ENCODE data around the gene SPTLC2.
A peak's percentile ranks its signal among the peaks of the same experiment; 100 is the strongest.
"Not testable (repeated sequence)": the region's sequence is repeated elsewhere in the genome, so short reads cannot be mapped to it uniquely, and the experiment has no call there.

The SPTLC2 gene

DNA sequence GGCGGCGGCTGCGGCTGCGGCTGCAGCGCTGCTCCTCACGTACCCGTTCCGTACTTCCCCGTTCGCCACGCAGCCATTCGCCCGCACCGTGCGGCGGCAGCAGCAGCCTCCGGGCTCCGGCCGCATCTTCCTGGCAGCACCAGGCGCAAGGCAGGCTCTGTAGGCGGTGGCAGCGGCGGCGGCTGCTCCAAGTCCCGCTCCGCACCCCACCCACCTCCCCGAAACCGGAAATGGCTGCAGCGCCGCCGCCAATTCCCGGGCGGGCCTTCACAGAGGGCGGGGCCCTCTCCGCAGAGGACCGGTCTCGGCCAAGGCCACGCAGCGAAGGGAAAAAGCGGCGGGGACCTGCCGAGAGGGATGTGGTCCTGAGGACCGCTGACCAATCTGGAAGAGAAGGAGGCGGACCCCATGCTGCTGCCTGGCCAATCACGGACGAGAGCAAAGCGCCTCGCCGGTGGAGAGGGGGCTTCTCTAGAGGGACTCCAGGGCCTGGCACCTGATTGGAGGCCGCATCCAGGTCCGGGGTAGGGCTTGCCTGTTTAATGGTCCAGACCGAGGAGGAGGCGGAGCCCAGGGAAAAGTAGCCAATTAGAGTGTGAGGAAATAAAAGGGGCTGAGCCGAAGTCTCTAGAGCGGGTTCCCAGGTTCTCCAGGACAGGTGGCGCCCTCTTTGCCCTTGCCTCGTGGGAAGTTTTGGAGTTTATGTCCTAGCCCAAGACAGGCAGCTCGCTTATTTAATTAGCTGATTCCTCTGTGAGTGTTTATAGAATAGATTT, at the start of gene SPTLC2:
SPTLC2 (minus strand) TSS at position 184 of the 776 bp plus-strand sequence; CDS start at position 126, 58 bp downstream.
- DNase-seq: peak; percentile 95

DNA sequence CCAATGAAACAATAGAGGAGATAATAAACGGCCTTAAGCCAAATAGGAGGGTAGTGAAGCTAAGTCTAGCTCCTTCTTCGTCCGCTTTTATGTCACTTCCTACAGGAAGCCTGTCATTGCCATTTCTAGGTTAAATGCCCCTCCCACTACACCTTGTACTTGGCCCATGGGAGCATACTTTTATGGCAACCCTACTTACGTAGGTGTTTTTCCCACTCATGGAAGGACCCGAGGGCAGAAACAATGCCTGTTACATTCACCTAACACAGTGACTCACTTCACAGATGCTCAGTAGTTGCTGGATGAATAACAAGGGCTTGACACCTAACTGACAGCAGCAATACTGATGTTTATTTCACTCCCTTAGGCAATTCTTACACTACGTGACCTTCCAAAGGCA, 46.9 kb upstream of the SPTLC2 start:
- no peak for DNase-seq

DNA sequence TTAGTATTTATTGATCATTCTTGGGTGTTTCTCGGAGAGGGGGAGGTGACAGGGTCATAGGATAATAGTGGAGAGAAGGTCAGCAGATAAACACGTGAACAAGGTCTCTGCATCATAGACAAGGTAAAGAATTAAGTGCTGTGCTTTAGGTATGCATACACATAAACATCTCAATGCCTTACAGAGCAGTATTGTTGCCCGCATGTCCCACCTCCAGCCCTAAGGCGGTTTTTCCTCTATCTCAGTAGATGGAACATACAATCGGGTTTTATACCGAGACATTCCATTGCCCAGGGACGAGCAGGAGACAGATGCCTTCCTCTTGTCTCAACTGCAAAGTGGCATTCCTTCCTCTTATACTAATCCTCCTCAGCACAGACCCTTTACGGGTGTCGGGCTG, 45.1 kb upstream of the SPTLC2 start:
- DNase-seq: not testable (repeated sequence)

- DNase-seq: peak; percentile 35
Observed at GRCh38 chr14:77660754-77661153, 44.3 kb upstream of the SPTLC2 start.

- no peak for DNase-seq
Observed at GRCh38 chr14:77659831-77660230, 43.4 kb upstream of the SPTLC2 start.

DNA sequence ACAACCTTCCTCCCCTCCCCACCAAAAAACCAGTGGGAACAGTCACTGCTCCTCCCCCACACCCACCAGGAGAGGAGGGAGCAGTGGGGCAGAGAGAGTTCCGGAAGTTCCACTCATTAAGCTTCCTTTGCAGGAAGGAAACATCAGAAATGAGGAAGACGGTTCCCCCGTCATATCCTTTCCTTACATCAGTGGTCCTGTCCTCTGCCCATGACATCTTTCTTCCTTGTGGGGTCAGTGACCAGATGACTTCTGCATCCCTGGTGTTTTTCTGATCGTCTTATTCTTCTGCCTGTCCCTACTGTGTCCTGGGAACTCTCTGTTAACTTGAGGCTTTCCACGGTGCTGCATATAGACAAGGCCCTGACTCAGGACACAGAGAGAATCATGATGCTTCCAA, 40.8 kb upstream of the SPTLC2 start:
- DNase-seq: no peak

- DNase-seq: peak; percentile 22
Observed at GRCh38 chr14:77654001-77654441, 37.6 kb upstream of the SPTLC2 start.

DNA sequence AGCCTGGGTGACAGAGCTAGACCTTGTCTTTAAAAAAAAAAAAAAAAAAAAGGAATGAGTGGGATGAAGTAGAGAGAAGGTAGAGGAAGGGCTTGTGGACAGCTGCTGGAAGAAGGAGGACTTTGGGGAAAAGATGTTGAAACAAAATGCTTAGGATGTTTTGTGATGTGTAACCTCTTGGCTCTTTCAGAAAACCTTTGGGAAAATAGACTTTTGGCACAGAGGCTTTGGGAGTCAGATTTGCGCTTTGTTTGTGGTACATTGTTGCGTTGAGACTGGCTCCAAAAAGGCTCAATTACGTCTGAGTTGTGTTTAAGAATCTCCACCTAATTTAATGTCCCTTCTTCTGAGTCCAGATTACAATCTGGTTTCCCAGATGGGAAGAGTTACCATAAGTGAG, 32.9 kb upstream of the SPTLC2 start:
- no peak for DNase-seq

DNA sequence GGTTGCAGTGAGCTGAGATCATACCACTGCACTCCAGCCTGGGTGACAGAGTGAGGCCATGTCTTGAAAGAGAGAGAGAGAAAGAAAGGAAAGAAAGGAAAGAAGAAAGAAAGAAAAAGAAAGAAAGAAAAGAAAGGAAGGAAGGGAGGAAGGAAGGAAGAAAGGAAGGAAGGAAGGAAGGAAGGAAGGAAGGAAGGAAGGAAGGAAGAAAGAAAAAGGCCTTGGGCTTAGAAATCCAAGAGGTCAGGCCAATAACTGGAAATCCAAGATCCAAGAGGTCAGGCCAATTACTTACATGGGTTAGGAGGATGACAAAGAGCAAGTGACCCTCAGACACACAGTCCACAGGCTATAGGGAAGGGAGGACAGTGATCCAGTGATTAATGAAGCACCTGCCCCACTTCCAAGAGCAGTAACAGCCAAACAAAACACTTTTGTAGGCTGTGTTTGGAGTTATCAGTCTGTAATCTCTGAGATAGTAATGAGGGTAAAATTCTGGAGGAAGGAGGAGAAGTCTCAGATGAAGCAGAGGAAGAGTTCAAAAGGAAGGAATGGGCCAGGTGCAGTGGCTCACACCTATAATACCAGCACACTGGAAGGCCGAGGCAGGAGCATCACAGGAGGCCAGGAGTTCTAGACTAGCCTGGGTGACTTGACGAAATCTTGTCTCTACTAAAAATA, 32.2 kb upstream of the SPTLC2 start:
- no peak for DNase-seq

- DNase-seq: no peak
Observed at GRCh38 chr14:77647853-77648252, 31.4 kb upstream of the SPTLC2 start.

DNA sequence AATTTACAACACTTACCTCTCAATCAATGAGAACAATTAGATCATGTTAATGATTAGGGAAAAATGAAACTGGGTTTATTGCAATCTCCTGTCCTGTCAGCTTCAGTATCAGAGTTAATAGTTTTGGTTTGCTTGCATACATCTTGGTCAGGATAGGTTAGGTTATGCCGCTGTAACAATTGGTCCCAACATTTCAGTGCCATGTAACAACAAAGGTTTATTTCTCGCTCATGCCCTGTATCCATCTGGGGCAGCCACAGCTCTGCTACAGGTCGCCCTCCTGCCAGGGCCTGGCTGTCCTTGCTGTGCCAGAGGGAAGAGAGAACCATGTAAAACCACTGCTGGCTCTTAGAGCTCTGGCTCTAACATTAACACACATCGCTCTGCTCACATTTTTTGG, 30.5 kb upstream of the SPTLC2 start:
- no peak for DNase-seq

GRCh38 chr14:77645520-77646230, 29.2 kb upstream of the SPTLC2 start:
- no peak for DNase-seq

DNA sequence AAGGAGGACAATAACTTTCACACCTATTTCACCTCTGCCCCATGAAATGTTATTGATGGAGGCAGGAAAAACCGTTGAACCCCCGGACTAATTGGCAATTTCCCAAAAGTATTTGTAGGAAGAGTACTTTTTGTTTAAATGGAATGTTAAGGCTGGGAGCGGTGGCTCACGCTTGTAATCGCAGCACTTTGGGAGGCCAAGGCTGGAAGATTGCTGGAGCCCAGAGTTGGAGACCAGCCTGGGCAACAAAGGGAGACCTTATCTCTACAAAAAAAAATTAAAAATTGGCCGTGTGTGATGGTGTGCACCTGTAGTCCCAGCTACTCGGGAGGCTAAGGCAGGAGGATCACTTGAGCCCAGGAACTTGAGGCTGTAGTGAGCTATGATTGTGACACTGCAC, 26.0 kb upstream of the SPTLC2 start:
- no peak for DNase-seq

GRCh38 chr14:77641534-77642341, 25.3 kb upstream of the SPTLC2 start:
- no peak for DNase-seq

DNA sequence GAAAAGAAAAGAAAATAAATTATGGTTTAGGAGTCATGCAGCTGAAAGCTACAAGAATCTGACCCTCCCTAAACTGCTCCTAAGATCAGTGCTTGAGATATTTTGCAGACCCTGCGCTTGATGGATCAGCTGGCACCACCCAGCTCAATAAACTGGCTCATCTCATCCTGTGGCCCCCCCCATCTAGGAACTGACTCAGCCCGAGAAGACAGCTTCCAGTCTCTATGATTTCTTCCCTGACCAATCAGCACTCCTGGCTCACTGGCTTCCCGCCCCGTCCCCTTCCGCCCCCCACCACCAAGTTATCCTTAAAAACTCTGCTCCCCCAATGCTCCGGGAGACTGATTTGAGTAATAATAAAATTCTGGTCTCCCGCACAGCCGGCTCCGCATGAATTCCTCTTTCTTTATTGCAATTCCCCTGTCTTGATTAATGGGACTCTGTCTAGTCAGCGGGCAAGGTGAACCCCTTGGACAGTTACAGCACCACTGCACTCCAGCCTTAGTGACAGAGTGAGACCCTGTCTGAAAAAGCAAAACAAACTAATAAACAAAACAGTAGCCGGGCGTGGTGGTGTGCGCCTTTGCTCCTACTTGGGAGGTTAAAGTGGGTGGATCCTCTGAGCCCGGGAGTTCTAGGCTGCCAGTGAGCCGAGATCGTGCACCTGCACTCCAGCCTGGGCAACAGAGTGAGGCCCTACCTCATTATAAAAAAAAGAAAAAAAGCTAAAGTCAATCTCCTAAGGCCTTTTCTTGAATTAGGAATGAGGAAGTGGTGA, 24.5 kb upstream of the SPTLC2 start:
- no peak for DNase-seq

GRCh38 chr14:77638771-77639171, 22.3 kb upstream of the SPTLC2 start:
- no peak for DNase-seq

GRCh38 chr14:77635869-77636268, 19.4 kb upstream of the SPTLC2 start:
- DNase-seq: not testable (repeated sequence)

DNA sequence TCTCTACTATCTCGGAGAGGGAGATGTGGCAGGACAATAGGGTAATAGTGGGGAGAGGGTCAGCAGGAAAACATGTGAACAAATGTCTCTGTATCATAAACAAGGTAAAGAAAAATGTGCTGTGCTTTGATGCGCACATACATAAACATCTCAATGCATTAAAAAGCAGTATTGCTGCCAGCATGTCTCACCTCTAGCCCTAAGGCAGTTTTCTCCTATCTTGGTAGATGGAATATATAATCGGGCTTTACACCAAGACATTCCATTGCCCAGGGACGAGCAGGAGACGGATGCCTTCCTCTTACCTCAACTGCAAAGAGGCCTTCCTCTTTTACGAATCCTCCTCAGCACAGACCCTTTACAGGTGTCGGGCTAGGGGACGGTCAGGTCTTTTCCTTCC, 19.0 kb upstream of the SPTLC2 start:
- DNase-seq: not testable (repeated sequence)

GRCh38 chr14:77630111-77630510, 13.7 kb upstream of the SPTLC2 start:
- DNase-seq: no peak

GRCh38 chr14:77625360-77625759, 8.9 kb upstream of the SPTLC2 start:
- DNase-seq: no peak

DNA sequence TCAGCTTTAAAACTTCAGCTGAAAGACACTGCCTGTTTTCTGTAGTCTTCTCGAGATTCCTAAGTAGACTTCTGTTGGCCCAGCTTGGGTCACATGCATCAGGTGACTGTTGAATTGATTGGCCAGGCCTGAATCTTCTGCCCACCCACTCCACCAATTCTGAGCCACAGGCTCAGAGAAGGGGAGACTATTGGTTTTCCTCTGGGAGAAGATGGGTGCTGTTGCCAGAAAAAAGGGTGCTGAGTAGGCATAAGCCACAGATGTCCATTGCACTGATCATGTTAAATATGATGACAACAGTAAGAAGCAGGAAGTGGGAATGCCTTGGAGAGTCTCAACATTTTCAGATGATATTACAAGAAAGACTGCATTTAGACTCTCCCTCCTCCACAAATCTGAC, 6.8 kb upstream of the SPTLC2 start:
- DNase-seq: no peak

DNA sequence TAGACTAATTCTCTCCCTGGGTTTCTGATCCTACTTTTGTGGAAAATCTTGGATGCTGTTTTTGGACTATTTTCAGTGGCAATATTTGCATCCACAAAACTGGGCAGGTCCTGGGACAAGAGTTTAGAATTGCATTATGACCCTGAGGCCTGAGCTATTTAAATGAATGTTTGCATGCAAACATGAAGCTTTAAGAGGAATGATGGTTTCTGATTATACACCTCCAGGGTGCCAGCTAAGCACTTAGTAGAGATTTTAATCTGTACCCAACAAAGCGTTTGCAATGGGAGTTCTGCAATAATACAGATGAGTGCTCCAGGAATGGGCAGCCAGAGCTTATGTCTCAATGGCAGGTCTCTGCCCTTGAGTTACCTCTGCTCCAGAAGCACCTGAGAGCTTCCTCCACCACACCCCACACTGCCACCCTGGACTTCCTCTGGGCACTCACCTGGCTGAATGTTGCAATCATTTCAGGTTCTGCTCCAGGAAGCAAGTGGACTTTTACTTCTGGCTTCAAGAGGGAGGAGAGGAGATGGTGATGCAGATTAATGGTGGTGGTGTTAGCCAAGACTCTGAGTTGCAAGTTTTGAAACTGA, 6.0 kb upstream of the SPTLC2 start:
- DNase-seq: no peak
